ENCODE results near the gene JADE1. TPM values are rescaled to one million over a fixed set of nuclear protein-coding genes. Genes with fewer than 3 reads are reported as not detected.
A peak's percentile ranks its signal among the peaks of the same experiment; 100 is the strongest.

Gene JADE1
- polyA plus RNA-seq, 2 of the 4 experiments (the other 2 are of a cell fraction) = 23.7 to 54.6 TPM

DNA sequence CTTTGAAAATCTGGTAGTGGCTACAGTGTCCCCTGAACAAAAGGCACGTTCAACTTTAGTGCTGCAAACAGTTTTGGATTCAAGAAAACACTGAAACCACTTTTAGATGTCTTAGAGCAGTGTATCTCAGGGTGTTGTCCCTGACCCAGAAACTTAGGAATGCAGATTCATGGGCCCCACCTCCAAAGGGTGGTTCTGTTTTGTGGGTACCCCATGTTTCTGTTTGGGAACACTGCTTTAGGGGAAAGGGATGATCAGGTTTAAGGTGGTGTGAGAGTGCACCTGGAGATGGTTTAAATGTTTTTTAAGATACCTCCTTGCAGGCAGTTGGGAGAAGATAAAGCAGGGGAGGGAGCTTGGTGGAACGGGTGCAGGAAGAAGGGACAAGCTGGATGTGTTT lies 55.6 kb downstream of the JADE1 start:
- DNase-seq (ENCODE audit: low read depth in 1 of 2, low spot score in 1 of 2) (no peak), ATAC-seq (no peak), FAIRE-seq (no peak)
- Histone ChIP-seq H3K4me3 (no peak overlapping the region), H3K27ac (peak overlapping the region in 1 of 2 experiments; percentile 11; a peak in 1 of 6 replicates), H3K4me1 (peaks cover 51% of the 10 kb centered on the region), H3K4me2 (no peak overlapping the region), H3K9me3 (no peaks in the 10 kb centered on the region)
- CTCF ChIA-PET = interaction anchor here (0.7 kb wide), 1 partner anchor 13 kb away, joined by 3 read pairs; no protein-coding TSS in a partner anchor
- POLR2A ChIA-PET = no interaction called here
- TF ChIP-seq POLR2AphosphoS2 (conservative IDR thresholded peaks at IDR 0.05; ENCODE audit: low read length) (peak; percentile 82; the same call in 1 of the 2 replicates), SMC3 (IDR thresholded peaks at IDR 0.05) (no peak)
- WGBS (ENCODE audit: missing lambda C conversion rate) = 87% methylated on average over 2 of the region's 2 CpGs

DNA sequence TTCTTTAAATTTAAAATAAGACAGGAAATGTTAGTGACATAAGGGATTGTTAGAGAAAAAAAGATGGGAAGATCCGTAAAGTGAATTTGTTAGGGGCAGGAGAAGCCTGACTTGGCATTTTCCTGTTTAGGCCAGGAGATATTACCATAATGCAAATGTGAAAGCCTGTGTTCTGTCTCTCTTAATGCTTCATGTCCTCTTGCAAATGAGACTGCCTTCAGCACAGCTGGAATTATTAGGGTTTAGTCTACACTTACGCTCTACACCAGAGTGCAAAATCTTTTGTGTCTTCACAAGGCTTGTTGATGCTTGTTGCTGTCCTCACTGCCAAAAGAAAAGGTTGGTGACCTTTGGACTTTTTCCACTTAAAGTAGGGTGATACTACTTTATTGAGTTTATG lies 56.8 kb downstream of the JADE1 start:
- ChIA-PET CTCF (interaction anchor here (1.3 kb wide), 1 partner anchor 31 kb away, joined by 4 read pairs; no protein-coding TSS in a partner anchor), POLR2A (no interaction called here)
- 96% methylated on average over 2 of the region's 2 CpGs for WGBS (ENCODE audit: missing lambda C conversion rate)

DNA sequence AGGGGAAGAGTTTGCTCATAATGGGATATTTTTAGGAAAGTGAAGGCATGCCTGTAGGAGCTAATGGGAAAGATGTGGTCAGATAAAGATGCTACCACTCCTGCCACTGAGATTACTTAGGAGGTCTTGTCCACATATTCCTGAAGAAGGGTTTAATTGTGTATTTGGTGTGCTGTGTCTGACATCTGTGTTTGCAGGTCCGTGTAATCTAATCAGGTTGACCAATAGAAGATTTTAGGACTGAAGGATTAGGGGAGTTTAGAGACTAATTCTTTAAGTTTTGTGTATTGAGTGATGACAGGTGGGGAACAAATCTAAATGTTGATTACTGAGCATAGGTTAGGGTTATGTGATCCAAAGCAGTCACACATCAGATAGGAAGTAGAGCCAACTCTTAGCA lies 57.2 kb downstream of the JADE1 start:
- DNase-seq (ENCODE audit: low read depth in 1 of 2, low spot score in 1 of 2) (no peak), FAIRE-seq (no peak), ATAC-seq (no peak)
- Histone ChIP-seq H3K4me2 (no peak overlapping the region), H3K27ac (no peak overlapping the region), H3K9me3 (no peaks in the 10 kb centered on the region), H3K4me1 (peaks cover 63% of the 10 kb centered on the region), H3K4me3 (no peak overlapping the region)
- ChIA-PET POLR2A (no interaction called here), CTCF (interaction anchor here (1.3 kb wide), 1 partner anchor 32 kb away, joined by 4 read pairs; no protein-coding TSS in a partner anchor)
- TF ChIP-seq CBX8 (IDR thresholded peaks at IDR 0.05) = no peak
- TF ChIP-seq SREBF2 (IDR thresholded peaks at IDR 0.05) = no peak
- no peak for TF ChIP-seq MAFK (IDR thresholded peaks at IDR 0.05; ENCODE audit: partially characterized antibody)
- TF ChIP-seq CHD2 (IDR thresholded peaks at IDR 0.05; ENCODE audit: low read length, partially characterized antibody) = no peak
- TF ChIP-seq ESRRA (IDR thresholded peaks at IDR 0.05; ENCODE audit: borderline replicate concordance, low read length) = no peak
- no peak for TF ChIP-seq MYC (IDR thresholded peaks at IDR 0.05; ENCODE audit: borderline replicate concordance, low read length)
- WGBS (ENCODE audit: missing lambda C conversion rate) = 84% methylated on average over 1 of the region's 1 CpG

More for the DNA sequence above, 56.8 kb downstream of the JADE1 start:
- Histone ChIP-seq H3K4me3 (no peak overlapping the region), H3K9me3 (no peaks in the 10 kb centered on the region), H3K4me1 (peaks cover 61% of the 10 kb centered on the region), H3K27ac (no peak overlapping the region), H3K4me2 (no peak overlapping the region)
- TF ChIP-seq NFE2L2 (conservative IDR thresholded peaks at IDR 0.05; ENCODE audit: low read length) = no peak
- no peak for TF ChIP-seq ZSCAN20 (CRISPR knock-in tag; IDR thresholded peaks at IDR 0.05)
- TF ChIP-seq ZC3H11A (IDR thresholded peaks at IDR 0.05) = no peak
- TF ChIP-seq, protein P1, sequence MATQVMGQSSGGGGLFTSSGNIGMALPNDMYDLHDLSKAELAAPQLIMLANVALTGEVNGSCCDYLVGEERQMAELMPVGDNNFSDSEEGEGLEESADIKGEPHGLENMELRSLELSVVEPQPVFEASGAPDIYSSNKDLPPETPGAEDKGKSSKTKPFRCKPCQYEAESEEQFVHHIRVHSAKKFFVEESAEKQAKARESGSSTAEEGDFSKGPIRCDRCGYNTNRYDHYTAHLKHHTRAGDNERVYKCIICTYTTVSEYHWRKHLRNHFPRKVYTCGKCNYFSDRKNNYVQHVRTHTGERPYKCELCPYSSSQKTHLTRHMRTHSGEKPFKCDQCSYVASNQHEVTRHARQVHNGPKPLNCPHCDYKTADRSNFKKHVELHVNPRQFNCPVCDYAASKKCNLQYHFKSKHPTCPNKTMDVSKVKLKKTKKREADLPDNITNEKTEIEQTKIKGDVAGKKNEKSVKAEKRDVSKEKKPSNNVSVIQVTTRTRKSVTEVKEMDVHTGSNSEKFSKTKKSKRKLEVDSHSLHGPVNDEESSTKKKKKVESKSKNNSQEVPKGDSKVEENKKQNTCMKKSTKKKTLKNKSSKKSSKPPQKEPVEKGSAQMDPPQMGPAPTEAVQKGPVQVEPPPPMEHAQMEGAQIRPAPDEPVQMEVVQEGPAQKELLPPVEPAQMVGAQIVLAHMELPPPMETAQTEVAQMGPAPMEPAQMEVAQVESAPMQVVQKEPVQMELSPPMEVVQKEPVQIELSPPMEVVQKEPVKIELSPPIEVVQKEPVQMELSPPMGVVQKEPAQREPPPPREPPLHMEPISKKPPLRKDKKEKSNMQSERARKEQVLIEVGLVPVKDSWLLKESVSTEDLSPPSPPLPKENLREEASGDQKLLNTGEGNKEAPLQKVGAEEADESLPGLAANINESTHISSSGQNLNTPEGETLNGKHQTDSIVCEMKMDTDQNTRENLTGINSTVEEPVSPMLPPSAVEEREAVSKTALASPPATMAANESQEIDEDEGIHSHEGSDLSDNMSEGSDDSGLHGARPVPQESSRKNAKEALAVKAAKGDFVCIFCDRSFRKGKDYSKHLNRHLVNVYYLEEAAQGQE (IDR thresholded peaks at IDR 0.05) = no peak
- no peak for TF ChIP-seq POLR2AphosphoS2 (conservative IDR thresholded peaks at IDR 0.05; ENCODE audit: low read length)
- no peak for TF ChIP-seq RARB (CRISPR knock-in tag; IDR thresholded peaks at IDR 0.05)
- TF ChIP-seq KDM1A (IDR thresholded peaks at IDR 0.05; ENCODE audit: low read depth) = no peak
- no peak for TF ChIP-seq TP53 (CRISPR knock-in tag; IDR thresholded peaks at IDR 0.05)
- TF ChIP-seq, protein P2, sequence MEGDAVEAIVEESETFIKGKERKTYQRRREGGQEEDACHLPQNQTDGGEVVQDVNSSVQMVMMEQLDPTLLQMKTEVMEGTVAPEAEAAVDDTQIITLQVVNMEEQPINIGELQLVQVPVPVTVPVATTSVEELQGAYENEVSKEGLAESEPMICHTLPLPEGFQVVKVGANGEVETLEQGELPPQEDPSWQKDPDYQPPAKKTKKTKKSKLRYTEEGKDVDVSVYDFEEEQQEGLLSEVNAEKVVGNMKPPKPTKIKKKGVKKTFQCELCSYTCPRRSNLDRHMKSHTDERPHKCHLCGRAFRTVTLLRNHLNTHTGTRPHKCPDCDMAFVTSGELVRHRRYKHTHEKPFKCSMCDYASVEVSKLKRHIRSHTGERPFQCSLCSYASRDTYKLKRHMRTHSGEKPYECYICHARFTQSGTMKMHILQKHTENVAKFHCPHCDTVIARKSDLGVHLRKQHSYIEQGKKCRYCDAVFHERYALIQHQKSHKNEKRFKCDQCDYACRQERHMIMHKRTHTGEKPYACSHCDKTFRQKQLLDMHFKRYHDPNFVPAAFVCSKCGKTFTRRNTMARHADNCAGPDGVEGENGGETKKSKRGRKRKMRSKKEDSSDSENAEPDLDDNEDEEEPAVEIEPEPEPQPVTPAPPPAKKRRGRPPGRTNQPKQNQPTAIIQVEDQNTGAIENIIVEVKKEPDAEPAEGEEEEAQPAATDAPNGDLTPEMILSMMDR (IDR thresholded peaks at IDR 0.05) = no peak
- no peak for TF ChIP-seq MYC (IDR thresholded peaks at IDR 0.05; ENCODE audit: borderline replicate concordance, low read length)
- TF ChIP-seq RCOR1 (IDR thresholded peaks at IDR 0.05; ENCODE audit: low read depth, low read length) = no peak
- TF ChIP-seq CBX2 (IDR thresholded peaks at IDR 0.05; ENCODE audit: borderline replicate concordance, low read depth) = no peak
- TF ChIP-seq FOSB (CRISPR knock-in tag; IDR thresholded peaks at IDR 0.05) = no peak
- no peak for TF ChIP-seq RFX5 (IDR thresholded peaks at IDR 0.05)
- no peak for TF ChIP-seq HDAC2 (IDR thresholded peaks at IDR 0.05)
- no peak for DNase-seq (ENCODE audit: low read depth in 1 of 2, low spot score in 1 of 2)
- ATAC-seq = no peak
- FAIRE-seq = no peak
